OCI-M1 (cell line): ENCODE data around the gene ESPN.

Experiments used
- DNase-seq: peaks from one replicate; lab custom pipeline; 2025; lab: John Stamatoyannopoulos, UW

ESPN gene

DNA sequence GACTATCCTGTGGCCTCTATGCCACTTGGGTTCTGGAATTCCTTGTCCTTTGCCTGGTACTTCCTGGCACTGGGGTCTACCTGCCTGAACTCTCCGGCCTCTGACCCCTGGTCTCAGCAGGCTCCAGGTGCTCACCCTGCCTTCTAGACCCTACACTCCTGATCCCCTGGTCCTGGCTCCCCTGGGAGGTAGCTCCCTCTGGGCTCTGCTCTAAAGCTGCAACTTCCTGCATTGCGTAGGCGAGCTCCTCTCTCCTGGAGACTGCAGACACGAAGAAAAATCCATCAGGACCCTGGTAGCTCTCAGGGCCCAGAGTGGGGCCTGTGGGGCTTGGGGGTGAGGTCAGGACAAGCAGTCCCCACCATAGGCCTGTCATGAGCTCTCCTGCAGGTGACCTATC lies 74.7 kb downstream of the ESPN start:
- DNase-seq = no peak

DNA sequence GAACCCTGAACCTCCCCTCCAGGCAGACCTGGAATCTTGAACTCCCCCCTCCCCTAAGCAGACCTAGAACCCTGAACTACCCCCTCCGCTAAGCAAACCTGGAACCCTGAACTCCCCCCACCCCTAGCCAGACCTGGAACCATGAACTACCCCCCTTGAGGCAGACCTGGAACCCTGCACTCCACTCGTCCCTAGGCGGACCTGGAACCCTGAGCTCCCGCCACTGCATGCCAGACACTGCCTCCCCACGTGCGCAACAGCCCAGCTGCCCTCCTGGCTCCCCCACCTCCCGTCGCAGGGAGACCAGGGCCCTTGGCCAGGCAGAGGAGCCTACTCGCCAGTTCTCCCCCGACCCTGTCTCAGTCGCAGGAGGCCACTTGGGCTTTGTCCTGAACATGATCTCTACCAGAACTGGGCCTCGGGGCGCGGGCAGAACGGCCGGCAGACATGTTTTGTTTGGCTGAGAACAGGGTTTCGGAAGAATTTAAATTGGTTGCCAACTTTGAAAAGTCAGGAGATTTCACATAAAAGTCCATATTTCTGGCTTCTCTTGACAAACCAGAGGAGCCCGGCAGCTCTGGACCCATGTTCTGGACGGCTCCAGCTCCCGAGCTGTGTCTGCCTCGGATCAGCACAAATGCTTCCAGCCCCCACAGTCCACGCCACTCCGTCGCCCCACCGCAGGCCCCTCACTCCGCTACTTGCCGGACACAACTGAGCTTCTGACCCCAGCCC lies 76.1 kb downstream of the ESPN start:
- DNase-seq = no peak

- no peak for DNase-seq
Measured at GRCh38 chr1:6501279-6501813, 76.8 kb downstream of the ESPN start.

DNA sequence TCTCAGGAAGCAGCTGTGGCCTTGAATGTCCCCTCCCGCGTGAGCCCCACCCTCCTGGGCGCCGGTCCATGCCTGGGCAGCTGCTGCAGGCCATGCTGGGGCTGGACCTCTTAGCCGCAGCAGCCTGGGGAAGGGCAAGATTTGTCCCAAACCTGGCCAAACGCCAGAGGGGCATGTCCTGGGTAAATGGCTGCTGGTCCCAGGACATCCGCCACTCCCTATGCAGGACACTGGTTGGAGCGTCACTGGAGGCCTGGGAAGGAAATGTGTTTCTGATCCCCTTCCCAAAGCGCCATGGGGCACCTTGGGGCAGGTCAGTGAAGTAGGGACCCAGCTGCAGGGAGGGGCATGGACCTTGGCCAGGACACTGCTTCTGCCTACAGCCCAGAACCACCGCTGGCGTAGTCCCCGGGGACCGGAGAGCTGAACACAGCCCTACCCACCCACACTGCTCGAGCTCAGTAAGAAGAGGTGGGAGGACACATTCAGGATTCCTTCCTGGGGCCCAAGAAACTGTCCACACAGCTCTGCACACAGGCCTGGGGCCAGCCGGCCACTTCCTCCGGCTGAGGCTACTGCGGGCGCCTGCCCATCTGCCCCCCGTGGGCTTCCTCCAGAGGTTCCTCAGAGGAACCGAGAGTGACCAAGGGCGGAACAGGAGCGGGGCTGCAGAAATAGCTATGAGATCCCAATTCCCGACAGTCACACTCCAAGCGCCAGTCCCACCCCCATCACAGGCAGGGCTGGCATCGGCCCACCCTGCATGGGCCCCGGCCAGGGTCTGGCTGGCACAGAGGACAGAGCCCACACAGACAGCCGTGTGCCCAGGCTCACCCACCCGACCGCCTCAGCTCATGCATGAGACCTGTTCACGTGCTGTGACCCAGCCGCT lies 77.7 kb downstream of the ESPN start:
- DNase-seq = no peak

- no peak for DNase-seq
Measured at GRCh38 chr1:6503884-6504602, 79.5 kb downstream of the ESPN start.

- DNase-seq = no peak
Measured at GRCh38 chr1:6504887-6505286, 80.3 kb downstream of the ESPN start.

DNA sequence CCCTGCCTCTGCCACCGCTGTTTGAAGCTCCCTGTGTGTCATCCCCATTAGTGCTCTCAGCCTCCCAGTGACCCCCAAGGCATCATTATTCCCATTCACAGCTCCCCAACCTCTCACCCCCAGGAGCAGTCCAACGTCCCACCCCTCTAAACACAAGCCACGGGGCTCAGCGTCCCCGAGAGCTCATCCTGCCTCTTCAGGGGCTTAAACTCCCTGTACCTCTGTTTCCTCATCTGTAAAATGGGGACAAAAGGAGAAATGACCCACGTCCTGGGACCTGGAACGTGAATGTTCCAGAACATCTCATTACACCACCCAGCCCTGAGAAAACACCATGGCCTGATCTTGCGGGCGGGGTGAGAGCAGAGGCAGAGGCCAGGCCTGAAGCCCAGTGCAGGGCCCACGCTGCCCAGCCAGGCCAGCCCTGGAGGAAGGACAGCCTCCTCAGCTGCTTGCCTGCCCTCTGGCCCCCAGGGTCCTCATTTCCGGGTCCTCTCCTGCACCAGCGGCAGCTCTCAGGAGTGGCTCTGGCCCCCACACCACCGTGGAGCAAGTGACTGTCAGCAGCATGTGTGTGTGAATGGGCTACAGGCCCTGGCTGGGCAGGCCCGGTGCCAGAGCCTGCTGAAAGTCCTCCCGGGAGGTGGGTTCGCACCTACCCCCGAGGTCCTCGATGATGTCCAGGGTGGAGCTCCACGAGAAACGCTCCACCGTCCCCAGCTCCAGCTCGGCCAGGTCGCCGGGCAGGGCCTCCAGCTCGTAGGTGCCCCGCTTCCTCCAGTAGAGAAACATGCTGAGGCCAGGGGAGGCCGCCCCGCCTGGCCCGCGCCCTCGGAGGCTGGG lies 81.0 kb downstream of the ESPN start:
- DNase-seq = no peak

- DNase-seq = no peak
Measured at GRCh38 chr1:6506210-6507036, 81.8 kb downstream of the ESPN start.

DNA sequence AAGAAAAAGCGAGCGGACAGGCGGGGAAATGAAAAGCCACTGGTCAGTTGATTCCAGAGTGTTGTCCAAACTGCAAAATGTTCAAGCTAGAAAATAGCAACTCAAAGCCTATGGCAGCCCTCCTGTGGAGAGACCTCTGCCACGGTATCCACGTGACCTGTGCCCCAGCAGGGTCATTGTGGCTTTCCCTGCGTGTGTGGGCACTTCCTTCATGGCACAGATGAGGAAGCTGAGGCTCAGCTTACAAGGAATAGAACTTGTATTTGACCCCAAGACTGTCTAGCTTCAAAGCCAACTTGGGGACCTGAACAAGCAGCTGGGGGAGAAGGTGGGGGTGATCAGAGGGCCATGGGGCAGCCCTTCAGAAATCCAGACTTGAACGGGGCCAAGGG lies 82.5 kb downstream of the ESPN start:
- DNase-seq = no peak

DNA sequence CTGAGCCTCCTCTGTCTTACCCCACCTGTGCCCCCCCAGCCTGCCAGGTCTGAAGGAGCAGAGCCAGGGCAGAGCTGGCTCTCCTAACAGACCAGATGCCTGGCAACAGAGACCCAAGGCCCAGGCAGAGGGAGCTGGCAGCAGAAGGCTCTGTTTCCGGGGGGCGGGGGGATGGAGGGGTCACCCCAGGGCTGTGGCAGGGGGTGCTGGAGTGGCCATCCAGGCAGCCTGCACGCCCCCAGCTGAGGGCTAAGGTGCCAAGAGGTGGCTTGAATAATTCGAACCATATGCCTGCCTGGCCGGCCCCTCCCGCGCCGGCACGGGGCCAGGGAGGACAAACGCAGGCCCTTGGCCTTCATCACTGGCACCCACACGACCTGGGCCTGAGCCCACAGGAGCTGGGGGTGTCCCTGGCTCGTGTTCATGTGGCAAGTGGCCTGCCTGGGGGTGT lies 82.9 kb downstream of the ESPN start:
- DNase-seq = no peak

GRCh38 chr1:6508154-6508815 lies 83.7 kb downstream of the ESPN start:
- no peak for DNase-seq

- no peak for DNase-seq
Measured at GRCh38 chr1:6508816-6509189, 84.2 kb downstream of the ESPN start.

- no peak for DNase-seq
Measured at GRCh38 chr1:6509220-6509918, 84.8 kb downstream of the ESPN start.

GRCh38 chr1:6509919-6510291 lies 85.3 kb downstream of the ESPN start:
- DNase-seq = no peak

- no peak for DNase-seq
Measured at GRCh38 chr1:6510493-6510892, 85.9 kb downstream of the ESPN start.
